ENCODE results near the gene CPT1B.

CPT1B gene

GRCh38 chr22:50607659-50608020 lies 29.4 kb upstream of the CPT1B start:
- H3K4me3 ChIP-seq (replicated peaks; ENCODE audit: low read depth, low read length): no peak overlapping the region
- no peak for DNase-seq (ENCODE audit: low read depth)
- TF ChIP-seq CTCF (IDR thresholded peaks at IDR 0.05; ENCODE audit: low read length, missing control alignments): no peak

GRCh38 chr22:50606946-50607658 lies 28.9 kb upstream of the CPT1B start:
- TF ChIP-seq CTCF (IDR thresholded peaks at IDR 0.05; ENCODE audit: low read length, missing control alignments): no peak
- H3K4me3 ChIP-seq (replicated peaks; ENCODE audit: low read depth, low read length): no peak overlapping the region
- no peak for DNase-seq (ENCODE audit: low read depth)

- H3K4me3 ChIP-seq (replicated peaks; ENCODE audit: low read depth, low read length): no peak overlapping the region
- DNase-seq (ENCODE audit: low read depth): no peak
Observed at GRCh38 chr22:50606165-50606945, 28.1 kb upstream of the CPT1B start.

GRCh38 chr22:50605613-50606074 lies 27.4 kb upstream of the CPT1B start:
- no peak for DNase-seq (ENCODE audit: low read depth)
- no peak overlapping the region for H3K4me3 ChIP-seq (replicated peaks; ENCODE audit: low read depth, low read length)

More at GRCh38 chr22:50606165-50606945, 28.1 kb upstream of the CPT1B start:
- TF ChIP-seq CTCF (IDR thresholded peaks at IDR 0.05; ENCODE audit: low read length, missing control alignments): no peak

GRCh38 chr22:50605002-50605612 lies 26.9 kb upstream of the CPT1B start:
- no peak for TF ChIP-seq CTCF (IDR thresholded peaks at IDR 0.05; ENCODE audit: low read length, missing control alignments)
- no peak for DNase-seq (ENCODE audit: low read depth)
- no peak overlapping the region for H3K4me3 ChIP-seq (replicated peaks; ENCODE audit: low read depth, low read length)

More at GRCh38 chr22:50605613-50606074, 27.4 kb upstream of the CPT1B start:
- no peak for TF ChIP-seq CTCF (IDR thresholded peaks at IDR 0.05; ENCODE audit: low read length, missing control alignments)

- DNase-seq (ENCODE audit: low read depth): no peak
- TF ChIP-seq CTCF (IDR thresholded peaks at IDR 0.05; ENCODE audit: low read length, missing control alignments): no peak
- no peak overlapping the region for H3K4me3 ChIP-seq (replicated peaks; ENCODE audit: low read depth, low read length)
Observed at GRCh38 chr22:50604256-50605001, 26.2 kb upstream of the CPT1B start.

Data from fibroblast of pulmonary artery (primary cell).